GM23248 (cell line): Measurements from ENCODE around the gene ATP10A. TPM values are rescaled to one million over a fixed set of nuclear protein-coding genes. Genes with fewer than 3 reads are reported as not detected.

ENCODE experiments used
- DNase-seq: peaks from one replicate; pipeline ENCODE4 v3.0.0-alpha.2; 2015
- H2AFZ ChIP-seq: fragments of 200-600 bp; sonication (generic); 2 replicates; pipeline ENCODE4 v1.6.1; 2016; ENCODE audit warnings: antibody characterized with exemption
- H3F3A ChIP-seq: fragments of 200-600 bp; sonication (generic); 2 replicates; pipeline ENCODE4 v1.6.1; 2016; ENCODE audit warnings: mild to moderate bottlenecking, antibody characterized with exemption, mixed run types; ENCODE audit not compliant: insufficient read depth
- H3K27ac ChIP-seq: fragments of 200-600 bp; sonication (generic); 2 replicates; pipeline ENCODE4 v1.5.1; 2016; ENCODE audit warnings: mild to moderate bottlenecking
- H3K27me3 ChIP-seq: fragments of 200-600 bp; sonication (generic); replicated peaks from 2 replicates; pipeline ENCODE4 v1.6.1; 2016; ENCODE audit warnings: mild to moderate bottlenecking; ENCODE audit not compliant: insufficient read depth
- H3K36me3 ChIP-seq: fragments of 200-600 bp; sonication (generic); 2 replicates; pipeline ENCODE4 v1.6.1; 2016; ENCODE audit warnings: low read depth, mild to moderate bottlenecking
- H3K4me1 ChIP-seq: fragments of 200-600 bp; sonication (generic); 2 replicates; pipeline ENCODE4 v1.6.1; 2016; ENCODE audit warnings: mild to moderate bottlenecking; ENCODE audit not compliant: insufficient read depth
- H3K4me2 ChIP-seq: fragments of 200-600 bp; sonication (generic); one replicate; pipeline ENCODE4 v1.6.1; 2016; ENCODE audit warnings: mild to moderate bottlenecking; ENCODE audit not compliant: unreplicated experiment
- H3K4me3 ChIP-seq: fragments of 200-600 bp; sonication (generic); 2 replicates; pipeline ENCODE4 v1.5.1; 2016; ENCODE audit warnings: mild to moderate bottlenecking
- H3K79me2 ChIP-seq: fragments of 200-600 bp; sonication (generic); 2 replicates; pipeline ENCODE4 v1.6.1; 2016; ENCODE audit warnings: mild to moderate bottlenecking; ENCODE audit not compliant: insufficient read depth
- H3K9ac ChIP-seq: fragments of 200-600 bp; sonication (generic); 2 replicates; pipeline ENCODE4 v1.6.1; 2016; ENCODE audit warnings: mild to moderate bottlenecking
- H3K9me2 ChIP-seq: fragments of 200-600 bp; sonication (generic); 2 replicates; pipeline ENCODE4 v1.6.1; 2016; ENCODE audit warnings: mixed run types, mild to moderate bottlenecking, moderate library complexity; ENCODE audit not compliant: insufficient read depth
- H3K9me3 ChIP-seq: fragments of 200-600 bp; sonication (generic); one replicate; pipeline ENCODE4 v1.6.1; 2017; ENCODE audit warnings: low read depth
- H4K20me1 ChIP-seq: fragments of 200-600 bp; sonication (generic); 2 replicates; pipeline ENCODE4 v1.6.0; 2016; ENCODE audit not compliant: insufficient read depth
- EZH2 ChIP-seq: fragments of 200-600 bp; sonication (generic); IDR thresholded peaks from 2 replicates; pipeline ENCODE4 v1.6.1; 2018; ENCODE audit warnings: antibody characterized with exemption, mild to moderate bottlenecking; ENCODE audit not compliant: insufficient read depth, poor library complexity, severe bottlenecking
- EZH2phosphoT487 ChIP-seq: fragments of 200-600 bp; sonication (generic); IDR thresholded peaks from 2 replicates; pipeline ENCODE4 v1.6.1; 2018; ENCODE audit warnings: antibody characterized with exemption, moderate library complexity, mild to moderate bottlenecking, low read depth; ENCODE audit not compliant: insufficient read depth
- WGBS, 2 experiments: methylation state at CpG; one replicate each; pipeline ENCODE4 v1.1.6; 2015 to 2017; ENCODE audit warnings: low lambda C conversion rate in 2 of 2, low coverage in 1 of 2; ENCODE audit errors: missing lambda C conversion rate in 2 of 2; 5-methylcytosine and 5-hydroxymethylcytosine counted together
- in situ Hi-C: fragments of 300-500 bp; cut with MboI; formaldehyde crosslinking; loops from 2 replicates; pipeline ENCODE4 v1.15.0; 2020
- polyA plus RNA-seq: library from polyadenylated mRNA; unstranded; fragments of >200 nt; fragmentation: Nextera tagmentation; extraction: Ambion mirVana; gene quantifications from 2 replicates; pipeline ENCODE4 v1.2.1, GENCODE V29; 2016
- total RNA-seq: library from RNA; depleted of rRNA; stranded (reverse); fragments of >200 nt; shearing (Covaris generic); gene quantifications from 2 replicates; pipeline ENCODE4 v1.2.3, GENCODE V29; 2014

The ATP10A gene
- total and polyA plus RNA-seq, 2 experiments from 2014 or later, result 20.4 to 64.1 TPM

- TF ChIP-seq EZH2, result no peak
- peaks cover 90% of the 10 kb centered on the region for H3K79me2 ChIP-seq
Measured at GRCh38 chr15:25847051-25847450, 16.1 kb downstream of the ATP10A start.

GRCh38 chr15:25846377-25846776 is 16.8 kb downstream of the ATP10A start:
- Histone ChIP-seq H2AFZ (no peak overlapping the region), H4K20me1 (no peaks in the 10 kb centered on the region), H3K27ac (peak overlapping the region; percentile 46; the same call in 1 of the 2 replicates), H3K9me2 (no peaks in the 10 kb centered on the region), H3K4me2 (no peak overlapping the region), H3K4me1 (peaks cover 49% of the 10 kb centered on the region), H3K4me3 (no peak overlapping the region), H3K36me3 (peaks cover 3% of the 10 kb centered on the region; the same call in 1 of the 2 replicates), H3K9ac (no peak overlapping the region), H3F3A (peaks cover 32% of the 10 kb centered on the region), H3K9me3 (no peaks in the 10 kb centered on the region), H3K79me2 (peaks cover 90% of the 10 kb centered on the region), H3K27me3 (no peaks in the 10 kb centered on the region)
- no peak for TF ChIP-seq EZH2
- TF ChIP-seq EZH2phosphoT487, result no peak
- peak; percentile 44 for DNase-seq
- WGBS, 2 experiments, result 58 to 65% methylated on average over 7 of the region's 7 CpGs
- in situ Hi-C loops, result no loop called here

More at GRCh38 chr15:25847051-25847450, 16.1 kb downstream of the ATP10A start:
- 73 to 81% methylated on average over 2 of the region's 2 CpGs for WGBS, 2 experiments
- Histone ChIP-seq H3K27me3 (no peaks in the 10 kb centered on the region), H3K27ac (peak overlapping the region; percentile 46), H3K4me2 (no peak overlapping the region), H3K9ac (no peak overlapping the region; the same call in 1 of the 2 replicates), H3F3A (peaks cover 33% of the 10 kb centered on the region), H2AFZ (no peak overlapping the region), H3K4me1 (peaks cover 53% of the 10 kb centered on the region), H3K9me2 (no peaks in the 10 kb centered on the region), H3K4me3 (no peak overlapping the region), H4K20me1 (no peaks in the 10 kb centered on the region), H3K9me3 (no peaks in the 10 kb centered on the region), H3K36me3 (no peaks in the 10 kb centered on the region)
- in situ Hi-C loops, result no loop called here
- no peak for DNase-seq

- Histone ChIP-seq H3F3A (peaks cover 31% of the 10 kb centered on the region), H3K4me1 (peaks cover 42% of the 10 kb centered on the region), H3K9me3 (no peaks in the 10 kb centered on the region), H4K20me1 (no peaks in the 10 kb centered on the region), H3K4me2 (no peak overlapping the region), H3K9ac (peak overlapping the region; percentile 33; the same call in 1 of the 2 replicates), H3K4me3 (no peak overlapping the region), H3K27ac (peak overlapping the region; percentile 4; the same call in 1 of the 2 replicates), H3K27me3 (no peaks in the 10 kb centered on the region), H3K9me2 (no peaks in the 10 kb centered on the region), H2AFZ (no peak overlapping the region), H3K79me2 (peaks cover 96% of the 10 kb centered on the region), H3K36me3 (peaks cover 6% of the 10 kb centered on the region; the same call in 1 of the 2 replicates)
- in situ Hi-C loops, result no loop called here
- TF ChIP-seq EZH2phosphoT487 (no peak), EZH2 (no peak)
- no peak for DNase-seq
- WGBS, 2 experiments, result 47 to 51% methylated on average over 14 of the region's 14 CpGs
Measured at GRCh38 chr15:25844981-25845680, 18.0 kb downstream of the ATP10A start.

- DNase-seq, result no peak
- Histone ChIP-seq H3F3A (peaks cover 26% of the 10 kb centered on the region), H3K27me3 (no peaks in the 10 kb centered on the region), H3K9me2 (no peaks in the 10 kb centered on the region), H4K20me1 (no peaks in the 10 kb centered on the region; the same call in 1 of the 2 replicates), H3K27ac (peak overlapping the region; percentile 4; the same call in 1 of the 2 replicates), H3K79me2 (peaks cover 96% of the 10 kb centered on the region), H3K9me3 (no peaks in the 10 kb centered on the region), H3K4me2 (no peak overlapping the region), H3K4me1 (peaks cover 36% of the 10 kb centered on the region), H3K9ac (peak overlapping the region; percentile 33; the same call in 1 of the 2 replicates), H3K36me3 (peaks cover 6% of the 10 kb centered on the region; the same call in 1 of the 2 replicates), H3K4me3 (no peak overlapping the region), H2AFZ (no peak overlapping the region)
- in situ Hi-C loops, result no loop called here
- 93 to 95% methylated on average over 6 of the region's 6 CpGs for WGBS, 2 experiments
- TF ChIP-seq EZH2 (no peak), EZH2phosphoT487 (no peak)
Measured at GRCh38 chr15:25844542-25844941, 18.6 kb downstream of the ATP10A start.
